H9 (cell line): ENCODE results near the gene ACBD5. TPM values are rescaled to one million over a fixed set of nuclear protein-coding genes. Genes with fewer than 3 reads are reported as not detected.

Experiments used
- DNase-seq: peaks from one replicate; pipeline ENCODE4 v3.0.0-alpha.2; 2017
- H2AFZ ChIP-seq: one replicate; pipeline ENCODE4 v1.6.1; 2013; ENCODE audit warnings: mild to moderate bottlenecking, low read length, control low read depth, moderate library complexity
- H2AK5ac ChIP-seq: 2 replicates; pipeline ENCODE4 v1.6.1; 2013; ENCODE audit warnings: low read length, control low read depth, mixed read lengths; ENCODE audit not compliant: insufficient read length
- H2BK120ac ChIP-seq: one replicate; pipeline ENCODE4 v1.6.1; 2013; ENCODE audit warnings: low read depth, mild to moderate bottlenecking, low read length, control low read depth, inconsistent platforms; ENCODE audit not compliant: poor library complexity, severe bottlenecking
- H2BK12ac ChIP-seq: 2 replicates; pipeline ENCODE4 v1.6.1; 2013; ENCODE audit warnings: low read length, control low read depth, mixed read lengths, low read depth; ENCODE audit not compliant: insufficient read length
- H2BK15ac ChIP-seq: 2 replicates; pipeline ENCODE4 v1.6.1; 2013; ENCODE audit warnings: low read depth, low read length, control low read depth
- H2BK20ac ChIP-seq: one replicate; pipeline ENCODE4 v1.6.1; 2013; ENCODE audit warnings: low read depth, mild to moderate bottlenecking, low read length, control low read depth, inconsistent platforms; ENCODE audit not compliant: poor library complexity, severe bottlenecking
- H2BK5ac ChIP-seq: 2 replicates; pipeline ENCODE4 v1.6.1; 2013; ENCODE audit warnings: low read length, control low read depth, mixed read lengths; ENCODE audit not compliant: insufficient read length
- H3K14ac ChIP-seq: 2 replicates; pipeline ENCODE4 v1.6.1; 2013; ENCODE audit warnings: low read length, control low read depth; ENCODE audit not compliant: insufficient read depth
- H3K18ac ChIP-seq: 2 replicates; pipeline ENCODE4 v1.6.1; 2013; ENCODE audit warnings: low read depth, mild to moderate bottlenecking, mixed read lengths, low read length, control low read depth; ENCODE audit not compliant: insufficient read length
- H3K23ac ChIP-seq: 2 replicates; pipeline ENCODE4 v1.6.1; 2013; ENCODE audit warnings: low read length, control low read depth, mixed read lengths, low read depth; ENCODE audit not compliant: insufficient read length
- H3K23me2 ChIP-seq: 2 replicates; pipeline ENCODE4 v1.6.1; 2013; ENCODE audit warnings: low read depth, mild to moderate bottlenecking, mixed read lengths, low read length, control low read depth; ENCODE audit not compliant: insufficient read length, poor library complexity, severe bottlenecking
- H3K27ac ChIP-seq: 2 replicates; pipeline ENCODE4 v1.5.1; 2013; ENCODE audit warnings: low read length, control low read depth, mixed read lengths, low read depth; ENCODE audit not compliant: insufficient read length
- H3K27me3 ChIP-seq: 2 replicates; pipeline ENCODE4 v1.6.1; 2013; ENCODE audit warnings: low read length, control low read depth, inconsistent platforms; ENCODE audit not compliant: insufficient read depth
- H3K4ac ChIP-seq: 2 replicates; pipeline ENCODE4 v1.6.1; 2013; ENCODE audit warnings: low read depth, mild to moderate bottlenecking, control low read depth, inconsistent platforms, low read length, moderate library complexity
- H3K4me1 ChIP-seq: 2 replicates; pipeline ENCODE4 v1.6.1; 2013; ENCODE audit warnings: low read length, control low read depth, inconsistent platforms; ENCODE audit not compliant: insufficient read depth
- H3K4me2 ChIP-seq: 2 replicates; pipeline ENCODE4 v1.6.1; 2013; ENCODE audit warnings: low read length, control low read depth, mixed read lengths; ENCODE audit not compliant: insufficient read length, insufficient read depth
- H3K56ac ChIP-seq: 2 replicates; pipeline ENCODE4 v1.6.1; 2013; ENCODE audit warnings: low read depth, mild to moderate bottlenecking, mixed read lengths, low read length, control low read depth; ENCODE audit not compliant: insufficient read length
- H3K79me1 ChIP-seq: 2 replicates; pipeline ENCODE4 v1.6.1; 2013; ENCODE audit warnings: low read depth, mild to moderate bottlenecking, moderate library complexity, low read length, control low read depth, inconsistent platforms; ENCODE audit not compliant: insufficient read depth, poor library complexity, severe bottlenecking
- H3K79me2 ChIP-seq: 2 replicates; pipeline ENCODE4 v1.6.1; 2013; ENCODE audit warnings: low read length, control low read depth, inconsistent platforms; ENCODE audit not compliant: insufficient read depth
- H3K9ac ChIP-seq: 2 replicates; pipeline ENCODE4 v1.6.1; 2013; ENCODE audit warnings: low read length, control low read depth, mixed read lengths; ENCODE audit not compliant: insufficient read length; ENCODE audit errors: extremely low read depth
- H3K9me3 ChIP-seq: one replicate; pipeline ENCODE4 v1.6.1; 2013; ENCODE audit warnings: low read depth, low read length, inconsistent platforms; ENCODE audit not compliant: control insufficient read depth
- H3T11ph ChIP-seq: one replicate; pipeline ENCODE4 v1.6.1; 2013; ENCODE audit warnings: mild to moderate bottlenecking, low read length, control low read depth, inconsistent platforms
- H4K20me1 ChIP-seq: one replicate; pipeline ENCODE4 v1.6.1; 2013; ENCODE audit not compliant: control insufficient read depth, insufficient read length, insufficient read depth
- H4K5ac ChIP-seq: 2 replicates; pipeline ENCODE4 v1.6.1; 2013; ENCODE audit warnings: low read depth, mild to moderate bottlenecking, mixed read lengths, low read length, control low read depth; ENCODE audit not compliant: insufficient read length
- H4K8ac ChIP-seq: replicated peaks from 2 replicates; pipeline ENCODE4 v1.6.1; 2013; ENCODE audit warnings: low read length, control low read depth, mixed read lengths, low read depth; ENCODE audit not compliant: insufficient read length
- H4K91ac ChIP-seq: 2 replicates; pipeline ENCODE4 v1.6.1; 2013; ENCODE audit warnings: low read depth, mild to moderate bottlenecking, moderate library complexity, mixed read lengths, low read length, control low read depth; ENCODE audit not compliant: insufficient read length
- H3K27ac Mint-ChIP-seq, 3 experiments: 2 replicates in 2 of 3; 3 replicates in 1 of 3; pipeline ENCODE4 v1.8.0; 2020 to 2021; ENCODE audit warnings: mixed read lengths in 3 of 3, mild to moderate bottlenecking in 1 of 3, moderate library complexity in 1 of 3
- H3K27me3 Mint-ChIP-seq: 2 replicates; pipeline ENCODE4 v1.8.0; 2021; ENCODE audit warnings: low read depth, mild to moderate bottlenecking, moderate library complexity, mixed read lengths
- H3K36me3 Mint-ChIP-seq, 3 experiments: 2 replicates in 2 of 3; 3 replicates in 1 of 3; pipeline ENCODE4 v1.8.0; 2020 to 2021; ENCODE audit warnings: low read depth in 3 of 3, mixed read lengths in 3 of 3; ENCODE audit not compliant: insufficient read depth in 1 of 3
- H3K4me1 Mint-ChIP-seq, 2 experiments: 2 replicates each; pipeline ENCODE4 v1.8.0; 2020; ENCODE audit warnings: mixed read lengths in 2 of 2
- H3K4me3 Mint-ChIP-seq, 2 experiments: 2 replicates in 1 of 2; 3 replicates in 1 of 2; pipeline ENCODE4 v1.8.0; 2020 to 2021; ENCODE audit warnings: mild to moderate bottlenecking in 2 of 2, mixed read lengths in 2 of 2, moderate library complexity in 1 of 2
- H3K9me3 Mint-ChIP-seq, 2 experiments: 2 replicates in 1 of 2; 3 replicates in 1 of 2; pipeline ENCODE4 v1.8.0; 2020; ENCODE audit warnings: mild to moderate bottlenecking in 2 of 2, mixed read lengths in 2 of 2, moderate library complexity in 1 of 2
- WGBS: extraction: QIAGEN DNeasy Blood & Tissue Kit; methylation state at CpG from one replicate; pipeline ENCODE4 v1.1.7; 2013; ENCODE audit warnings: missing lambda C conversion rate, low lambda C conversion rate, mixed read lengths; ENCODE audit not compliant: insufficient read length; ENCODE audit errors: extremely low coverage; 5-methylcytosine and 5-hydroxymethylcytosine counted together
- total RNA-seq: library from RNA; stranded (reverse); gene quantifications from 2 replicates; pipeline ENCODE4 v1.2.1, GENCODE V29; 2021
- TF ChIP-seq, protein P1 (sequence below): fragments of 200-600 bp; sonication (generic); conservative IDR thresholded peaks from 3 replicates; pipeline ENCODE4 v1.8.0; 2021; ENCODE audit warnings: antibody characterized with exemption, mild to moderate bottlenecking

ACBD5 gene
- total RNA-seq, 1 experiment from 2014 or later = 14.2 TPM

DNA sequence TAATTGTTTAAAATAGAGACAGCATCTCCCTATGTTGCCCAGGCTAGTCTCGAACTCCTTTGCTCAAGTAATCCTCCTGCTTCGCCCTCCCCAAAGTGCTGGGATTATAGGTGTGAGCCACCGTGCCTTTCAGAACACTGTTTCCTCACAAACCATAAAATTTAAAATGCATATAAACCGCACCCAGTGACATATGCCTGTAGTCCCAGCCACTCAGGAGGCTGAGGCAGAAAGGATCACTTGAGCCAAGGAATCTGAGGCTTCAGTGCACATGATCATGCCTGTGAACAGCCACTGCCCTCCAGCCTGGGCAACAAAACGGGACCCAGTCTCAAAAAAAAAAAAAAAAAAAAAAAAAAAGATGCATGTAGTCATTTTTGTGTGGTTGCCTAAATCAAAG lies 36.8 kb downstream of the ACBD5 start:
- no peaks in the 10 kb centered on the region for H3K4me1 ChIP-seq
- DNase-seq = no peak
- Mint-ChIP-seq H3K36me3 (peaks cover 7 to 31% (median 30%) of the 10 kb centered on the region in 3 experiments; a peak in 6 of 7 replicates), H3K9me3 (no peaks in the 10 kb centered on the region), H3K27ac (no peak overlapping the region), H3K4me1 (no peaks in the 10 kb centered on the region), H3K27me3 (no peaks in the 10 kb centered on the region), H3K4me3 (no peak overlapping the region)
- no peaks in the 10 kb centered on the region for H4K20me1 ChIP-seq
- H3K18ac ChIP-seq = no peak overlapping the region
- no peak overlapping the region for H3K27ac ChIP-seq
- H4K91ac ChIP-seq = no peak overlapping the region
- H3K14ac ChIP-seq = no peak overlapping the region
- no peak overlapping the region for H3K4me2 ChIP-seq
- no peaks in the 10 kb centered on the region for H3K23me2 ChIP-seq
- H3K56ac ChIP-seq = no peak overlapping the region
- no peak overlapping the region for H2AFZ ChIP-seq
- no peaks in the 10 kb centered on the region for H3K9me3 ChIP-seq
- H4K5ac ChIP-seq = no peak overlapping the region
- no peaks in the 10 kb centered on the region for H3K79me2 ChIP-seq
- H2BK5ac ChIP-seq = no peak overlapping the region
- no peaks in the 10 kb centered on the region for H3K79me1 ChIP-seq
- H2BK12ac ChIP-seq = no peak overlapping the region
- H2BK15ac ChIP-seq = no peak overlapping the region
- H3K9ac ChIP-seq = no peak overlapping the region
- no peak overlapping the region for H2BK20ac ChIP-seq
- no peak overlapping the region for H3K23ac ChIP-seq
- no peak overlapping the region for H3K4ac ChIP-seq
- H2AK5ac ChIP-seq = no peak overlapping the region
- TF ChIP-seq, protein P1, sequence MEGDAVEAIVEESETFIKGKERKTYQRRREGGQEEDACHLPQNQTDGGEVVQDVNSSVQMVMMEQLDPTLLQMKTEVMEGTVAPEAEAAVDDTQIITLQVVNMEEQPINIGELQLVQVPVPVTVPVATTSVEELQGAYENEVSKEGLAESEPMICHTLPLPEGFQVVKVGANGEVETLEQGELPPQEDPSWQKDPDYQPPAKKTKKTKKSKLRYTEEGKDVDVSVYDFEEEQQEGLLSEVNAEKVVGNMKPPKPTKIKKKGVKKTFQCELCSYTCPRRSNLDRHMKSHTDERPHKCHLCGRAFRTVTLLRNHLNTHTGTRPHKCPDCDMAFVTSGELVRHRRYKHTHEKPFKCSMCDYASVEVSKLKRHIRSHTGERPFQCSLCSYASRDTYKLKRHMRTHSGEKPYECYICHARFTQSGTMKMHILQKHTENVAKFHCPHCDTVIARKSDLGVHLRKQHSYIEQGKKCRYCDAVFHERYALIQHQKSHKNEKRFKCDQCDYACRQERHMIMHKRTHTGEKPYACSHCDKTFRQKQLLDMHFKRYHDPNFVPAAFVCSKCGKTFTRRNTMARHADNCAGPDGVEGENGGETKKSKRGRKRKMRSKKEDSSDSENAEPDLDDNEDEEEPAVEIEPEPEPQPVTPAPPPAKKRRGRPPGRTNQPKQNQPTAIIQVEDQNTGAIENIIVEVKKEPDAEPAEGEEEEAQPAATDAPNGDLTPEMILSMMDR = no peak
- H4K8ac ChIP-seq = no peak overlapping the region
- H3K27me3 ChIP-seq = no peaks in the 10 kb centered on the region
- no CpG with 5 or more reads among the region's 5 CpGs for WGBS
- H2BK120ac ChIP-seq = no peak overlapping the region
- H3T11ph ChIP-seq = no peak overlapping the region
